ENCODE results near the gene PTHLH.

PTHLH gene

DNA sequence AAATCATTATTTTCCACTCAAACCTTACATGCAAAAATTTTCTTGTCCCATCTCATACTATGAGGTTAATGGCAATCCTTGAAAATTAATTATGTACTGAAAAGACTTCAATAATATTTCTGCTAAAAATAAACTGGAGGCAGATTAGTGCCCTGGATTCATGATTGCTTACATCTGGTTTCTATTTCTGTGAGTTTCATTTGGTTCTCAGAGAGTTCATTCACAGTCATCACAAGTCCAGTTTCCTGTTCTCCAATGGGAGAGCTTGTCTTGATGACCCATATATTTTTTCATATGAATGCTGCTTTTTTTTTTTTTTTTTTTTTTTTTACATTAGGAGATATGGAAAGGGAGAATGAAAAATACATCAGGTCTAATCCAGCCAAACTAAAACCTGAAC, 6.6 kb upstream of the PTHLH start:
- H3K4me3 ChIP-seq (ENCODE audit: low read depth, low read length), result no peak overlapping the region
- DNase-seq (ENCODE audit: low read depth, low spot score), result no peak
- in situ Hi-C loops (cut with HindIII; ENCODE audit: low sequenced_read_pairs), result no loop called here
- TF ChIP-seq, protein P1, sequence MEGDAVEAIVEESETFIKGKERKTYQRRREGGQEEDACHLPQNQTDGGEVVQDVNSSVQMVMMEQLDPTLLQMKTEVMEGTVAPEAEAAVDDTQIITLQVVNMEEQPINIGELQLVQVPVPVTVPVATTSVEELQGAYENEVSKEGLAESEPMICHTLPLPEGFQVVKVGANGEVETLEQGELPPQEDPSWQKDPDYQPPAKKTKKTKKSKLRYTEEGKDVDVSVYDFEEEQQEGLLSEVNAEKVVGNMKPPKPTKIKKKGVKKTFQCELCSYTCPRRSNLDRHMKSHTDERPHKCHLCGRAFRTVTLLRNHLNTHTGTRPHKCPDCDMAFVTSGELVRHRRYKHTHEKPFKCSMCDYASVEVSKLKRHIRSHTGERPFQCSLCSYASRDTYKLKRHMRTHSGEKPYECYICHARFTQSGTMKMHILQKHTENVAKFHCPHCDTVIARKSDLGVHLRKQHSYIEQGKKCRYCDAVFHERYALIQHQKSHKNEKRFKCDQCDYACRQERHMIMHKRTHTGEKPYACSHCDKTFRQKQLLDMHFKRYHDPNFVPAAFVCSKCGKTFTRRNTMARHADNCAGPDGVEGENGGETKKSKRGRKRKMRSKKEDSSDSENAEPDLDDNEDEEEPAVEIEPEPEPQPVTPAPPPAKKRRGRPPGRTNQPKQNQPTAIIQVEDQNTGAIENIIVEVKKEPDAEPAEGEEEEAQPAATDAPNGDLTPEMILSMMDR (IDR thresholded peaks at IDR 0.05; ENCODE audit: low read depth, low read length), result no peak

DNA sequence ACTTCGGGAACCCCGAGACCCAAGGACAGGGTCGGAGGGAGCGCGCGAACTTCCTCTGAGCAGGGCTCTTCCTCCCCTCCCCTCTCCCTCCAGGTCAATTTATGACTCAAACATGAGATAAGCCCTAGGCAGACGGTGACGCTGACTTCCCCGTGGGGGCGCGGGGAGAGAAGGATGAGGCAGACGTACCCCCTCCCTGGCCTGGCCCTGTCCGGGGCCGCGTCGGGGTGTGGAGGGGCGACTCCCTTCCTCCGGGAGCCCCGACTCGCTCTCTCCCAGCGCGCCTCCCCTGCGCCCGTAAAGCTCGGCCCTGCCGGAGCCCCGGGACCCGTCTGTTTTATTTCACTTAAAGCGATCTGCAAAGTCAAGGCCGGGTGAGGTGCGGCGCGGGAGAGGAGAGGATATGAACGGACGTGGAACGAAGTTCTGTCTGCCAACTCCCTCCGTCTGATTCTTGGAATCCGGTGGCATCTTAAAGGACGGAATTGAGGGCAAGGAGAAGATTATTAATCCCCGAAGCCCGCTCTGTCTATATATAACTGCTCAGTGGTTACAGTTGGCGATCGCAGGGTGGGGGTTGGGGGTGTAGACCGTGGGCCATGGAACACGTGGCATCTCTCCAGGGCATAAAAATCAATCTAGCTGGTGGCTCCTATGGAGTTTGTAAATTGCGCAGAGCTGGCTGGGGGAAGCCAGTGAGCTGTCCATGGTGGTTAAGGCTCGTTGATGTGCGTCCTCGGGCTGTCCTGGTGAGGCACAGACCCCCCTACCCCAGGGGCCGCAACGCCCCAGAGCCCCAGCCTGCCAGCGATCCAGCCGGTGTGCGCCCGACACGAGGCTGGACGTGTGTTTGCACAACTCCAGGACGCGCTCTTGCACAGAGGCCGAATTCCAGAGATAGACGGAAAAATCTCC, 2.9 kb upstream of the PTHLH start:
- TF ChIP-seq, protein P1 (IDR thresholded peaks at IDR 0.05; ENCODE audit: low read depth, low read length), result no peak
- peak; percentile 72 for DNase-seq (ENCODE audit: low read depth, low spot score)
- in situ Hi-C loops (cut with HindIII; ENCODE audit: low sequenced_read_pairs), result no loop called here

DNA sequence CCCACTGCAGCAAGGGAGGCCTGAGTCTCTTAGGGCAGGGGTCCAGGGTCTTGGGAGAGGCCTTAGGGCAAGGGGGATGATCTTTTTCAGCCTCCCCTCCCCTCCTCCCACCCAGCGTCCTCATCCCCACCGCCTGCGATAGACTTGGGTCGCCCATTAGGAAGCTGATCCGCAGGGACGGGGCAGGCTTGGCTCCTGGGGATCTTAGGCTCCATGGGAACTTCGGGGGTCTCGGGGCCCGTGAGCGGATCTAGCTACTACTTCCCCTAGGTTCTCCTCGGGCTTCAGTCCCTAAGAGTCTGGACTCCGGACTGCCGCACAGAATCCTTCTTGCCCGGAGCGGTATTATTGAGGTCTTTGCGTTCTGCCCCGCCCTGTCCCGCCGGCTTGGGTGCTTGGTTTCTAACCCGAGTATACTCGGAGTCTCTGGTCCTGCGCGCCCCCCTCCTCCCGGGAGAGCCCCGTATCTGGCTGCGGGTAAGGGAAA, 2.2 kb upstream of the PTHLH start:
- TF ChIP-seq, protein P1 (IDR thresholded peaks at IDR 0.05; ENCODE audit: low read depth, low read length), result no peak
- in situ Hi-C loops (cut with HindIII; ENCODE audit: low sequenced_read_pairs), result no loop called here
- H3K4me3 ChIP-seq (ENCODE audit: low read depth, low read length), result peak overlapping the region; percentile 35
- DNase-seq (ENCODE audit: low read depth, low spot score), result no peak

More for the DNA sequence above, 2.9 kb upstream of the PTHLH start:
- peak overlapping the region; percentile 35 for H3K4me3 ChIP-seq (ENCODE audit: low read depth, low read length)

- in situ Hi-C loops (cut with HindIII; ENCODE audit: low sequenced_read_pairs), result no loop called here
- TF ChIP-seq, protein P1 (IDR thresholded peaks at IDR 0.05; ENCODE audit: low read depth, low read length), result no peak
- no peak overlapping the region for H3K4me3 ChIP-seq (ENCODE audit: low read depth, low read length)
- no peak for DNase-seq (ENCODE audit: low read depth, low spot score)
These were observed 956 bp upstream of the PTHLH start for GRCh38 chr12:27973487-27973890.

DNA sequence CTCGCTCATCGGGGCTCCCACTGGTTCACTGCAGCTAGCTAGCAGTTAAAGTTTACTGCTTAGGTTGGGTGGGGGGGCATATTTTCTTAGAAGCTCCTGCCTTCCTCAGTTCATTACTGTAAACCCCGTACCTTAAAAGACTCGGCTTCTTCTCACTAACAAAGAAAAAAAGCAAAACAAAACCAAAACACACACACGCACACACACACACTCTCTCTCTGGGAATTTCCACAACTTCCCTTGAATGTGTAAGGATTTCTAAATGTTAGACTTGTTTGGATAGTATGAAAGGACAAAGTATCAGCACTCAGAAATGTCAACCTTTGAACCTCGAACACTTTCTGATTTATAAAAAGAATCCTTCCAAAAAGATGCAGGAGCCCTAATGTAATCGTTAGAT, 927 bp downstream of the PTHLH start:
- H3K4me3 ChIP-seq (ENCODE audit: low read depth, low read length), result no peak overlapping the region
- TF ChIP-seq, protein P1 (IDR thresholded peaks at IDR 0.05; ENCODE audit: low read depth, low read length), result no peak
- in situ Hi-C loops (cut with HindIII; ENCODE audit: low sequenced_read_pairs), result no loop called here
- DNase-seq (ENCODE audit: low read depth, low spot score), result no peak

- peak; percentile 19 for DNase-seq (ENCODE audit: low read depth, low spot score)
- TF ChIP-seq, protein P1 (IDR thresholded peaks at IDR 0.05; ENCODE audit: low read depth, low read length), result no peak
- in situ Hi-C loops (cut with HindIII; ENCODE audit: low sequenced_read_pairs), result no loop called here
- peak overlapping the region; percentile 38 for H3K4me3 ChIP-seq (ENCODE audit: low read depth, low read length)
These were observed 1.4 kb downstream of the PTHLH start for GRCh38 chr12:27971121-27971489.

Data from astrocyte of the spinal cord (primary cell).